CD14-positive monocyte (primary cell): Measurements from ENCODE around the gene EFHC2. TPM values are rescaled to one million over a fixed set of nuclear protein-coding genes. Genes with fewer than 3 reads are reported as not detected.

Experiments
- DNase-seq, 3 donors: peaks; one replicate each; pipeline ENCODE4 v3.0.0-alpha.2; 2011 to 2022
- H2AFZ ChIP-seq: 2 replicates; pipeline ENCODE4 v1.6.0; 2012; ENCODE audit warnings: mild to moderate bottlenecking, low read depth, low read length, inconsistent platforms; ENCODE audit not compliant: insufficient read depth, poor library complexity, severe bottlenecking
- H3K27ac ChIP-seq, 2 donors: 1 replicate in 1 of 2; 2 replicates in 1 of 2; pipeline ENCODE4 v1.5.1; 2012 to 2013; ENCODE audit warnings: low read length in 2 of 2, control low read depth in 1 of 2, inconsistent platforms in 1 of 2, low read depth in 1 of 2, mild to moderate bottlenecking in 1 of 2
- H3K27me3 ChIP-seq, 2 donors: one replicate each; pipeline versions ENCODE4 v1.6.0 to v1.6.1; 2011 to 2013; ENCODE audit warnings: low read length in 2 of 2; ENCODE audit not compliant: control insufficient read depth in 2 of 2, insufficient read depth in 2 of 2
- H3K36me3 ChIP-seq, 2 donors: replicated peaks in 1 of 2; 1 replicate in 1 of 2; 2 replicates in 1 of 2; pipeline versions ENCODE4 v1.5.1 to v1.6.1; 2012 to 2013; ENCODE audit warnings: low read length in 2 of 2, control low read depth in 1 of 2, inconsistent platforms in 1 of 2, mild to moderate bottlenecking in 1 of 2; ENCODE audit not compliant: insufficient read depth in 2 of 2, control insufficient read depth in 1 of 2
- H3K4me1 ChIP-seq, 2 donors: 1 replicate in 1 of 2; 2 replicates in 1 of 2; pipeline versions ENCODE4 v1.5.1 to v1.6.1; 2012 to 2013; ENCODE audit warnings: low read length in 2 of 2, control low read depth in 1 of 2, inconsistent platforms in 1 of 2, mild to moderate bottlenecking in 1 of 2, moderate library complexity in 1 of 2; ENCODE audit not compliant: insufficient read depth in 2 of 2, control insufficient read depth in 1 of 2
- H3K4me2 ChIP-seq: replicated peaks from 2 replicates; pipeline ENCODE3; 2012; ENCODE audit warnings: low read length, moderate library complexity, mild to moderate bottlenecking; ENCODE audit not compliant: poor library complexity, severe bottlenecking; ENCODE audit errors: extremely low read depth
- H3K4me3 ChIP-seq, 3 experiments: fragments of 200-600 bp in 1 of 3; sonication (generic) in 1 of 3; replicated peaks in 1 of 3; 1 replicate in 2 of 3; 2 replicates in 1 of 3; pipeline ENCODE4 v1.5.1; 2011 to 2013; ENCODE audit warnings: low read length in 3 of 3, mild to moderate bottlenecking in 3 of 3, control low read depth in 2 of 3, low read depth in 2 of 3, inconsistent platforms in 1 of 3, moderate library complexity in 1 of 3
- H3K79me2 ChIP-seq: 2 replicates; pipeline ENCODE4 v1.6.0; 2012; ENCODE audit warnings: mild to moderate bottlenecking, control low read depth, inconsistent platforms, low read length, moderate library complexity; ENCODE audit not compliant: insufficient read depth
- H3K9ac ChIP-seq: 2 replicates; pipeline ENCODE4 v1.6.0; 2017; ENCODE audit warnings: low read length, mild to moderate bottlenecking; ENCODE audit not compliant: insufficient read depth, poor library complexity, severe bottlenecking
- H3K9me3 ChIP-seq, 2 donors: replicated peaks in 1 of 2; 1 replicate in 1 of 2; 2 replicates in 1 of 2; pipeline versions ENCODE4 v1.5.1 to v1.6.1; 2012 to 2013; ENCODE audit warnings: low read length in 2 of 2, control low read depth in 1 of 2; ENCODE audit not compliant: control insufficient read depth in 1 of 2, insufficient read depth in 1 of 2
- H4K20me1 ChIP-seq: 2 replicates; pipeline ENCODE4 v1.6.0; 2012; ENCODE audit warnings: mild to moderate bottlenecking, low read length, control low read depth, moderate library complexity; ENCODE audit not compliant: insufficient read depth
- H3K27ac Mint-ChIP-seq, 7 donors: one replicate each; pipeline ENCODE4 v1.8.0; 2020; ENCODE audit warnings: mild to moderate bottlenecking in 7 of 7, mixed read lengths in 7 of 7, moderate library complexity in 6 of 7, inconsistent platforms in 2 of 7
- H3K27me3 Mint-ChIP-seq, 3 donors: one replicate each; pipeline ENCODE4 v1.8.0; 2021 to 2022; ENCODE audit warnings: low read depth in 3 of 3, mild to moderate bottlenecking in 3 of 3, mixed read lengths in 3 of 3, moderate library complexity in 3 of 3, inconsistent platforms in 1 of 3
- H3K36me3 Mint-ChIP-seq, 2 donors: one replicate each; pipeline ENCODE4 v1.8.0; 2020; ENCODE audit warnings: mixed read lengths in 2 of 2, inconsistent platforms in 1 of 2, mild to moderate bottlenecking in 1 of 2
- H3K4me1 Mint-ChIP-seq: one replicate; pipeline ENCODE4 v1.8.0; 2020; ENCODE audit warnings: mild to moderate bottlenecking, mixed read lengths
- H3K4me3 Mint-ChIP-seq, 2 donors: one replicate each; pipeline ENCODE4 v1.8.0; 2020; ENCODE audit warnings: mild to moderate bottlenecking in 2 of 2, mixed read lengths in 2 of 2, moderate library complexity in 1 of 2
- H3K9me3 Mint-ChIP-seq, 7 donors: one replicate each; pipeline ENCODE4 v1.8.0; 2020 to 2022; ENCODE audit warnings: mixed read lengths in 7 of 7, mild to moderate bottlenecking in 6 of 7, moderate library complexity in 6 of 7, inconsistent platforms in 2 of 7
- WGBS: methylation state at CpG from one replicate; pipeline ENCODE4 v1.1.5; 2013; ENCODE audit warnings: missing lambda C conversion rate; ENCODE audit not compliant: insufficient coverage; 5-methylcytosine and 5-hydroxymethylcytosine counted together
- intact Hi-C, 2 donors: fragments of 100-400 bp; cut with micrococcal nuclease; formaldehyde crosslinking; loops; one replicate each; pipeline versions ENCODE4 v1.15.0 to v1.15.1; 2023
- polyA plus RNA-seq, 3 donors: library from polyadenylated mRNA; depleted of rRNA in 1 of 3; unstranded in 2 of 3; stranded (reverse) in 1 of 3; fragments of 300-500 nt in 2 of 3; fragments of >200 nt in 1 of 3; fragmentation: Illumina TruSeq in 2 of 3; gene quantifications; 1 replicate in 2 of 3; 2 replicates in 1 of 3; pipeline ENCODE4 v1.2.3, GENCODE V29; 2012 to 2021
- TF ChIP-seq, protein P1 (sequence below): fragments of 200-600 bp; IDR thresholded peaks from one replicate; pipeline ENCODE4 v1.8.0; 2022; ENCODE audit warnings: antibody characterized with exemption, mild to moderate bottlenecking

The EFHC2 gene
- polyA plus RNA-seq, 3 donors: 0.05 to 0.22 TPM; not detected in 1

DNA sequence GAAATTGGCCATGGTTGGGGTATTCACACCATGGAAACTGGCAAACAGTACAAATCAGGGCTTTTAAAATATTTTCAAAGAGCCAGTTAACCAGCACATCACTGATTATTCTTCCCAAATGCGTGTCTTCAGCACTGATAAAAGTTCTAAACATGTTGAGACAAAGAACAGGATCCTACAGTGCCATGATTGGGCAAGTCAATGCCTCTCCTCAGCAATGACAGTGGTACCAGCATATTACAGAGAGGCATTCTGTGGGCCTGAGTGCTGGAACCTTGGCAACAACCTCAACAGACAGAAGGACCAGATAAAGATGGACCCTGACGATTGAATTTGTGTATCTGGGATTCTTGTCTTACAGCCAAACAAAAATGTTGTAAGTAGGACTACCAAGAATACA is 108.9 kb downstream of the EFHC2 start:
- Histone ChIP-seq H3K9me3 (no peaks in the 10 kb centered on the region), H3K4me1 (no peaks in the 10 kb centered on the region)

DNA sequence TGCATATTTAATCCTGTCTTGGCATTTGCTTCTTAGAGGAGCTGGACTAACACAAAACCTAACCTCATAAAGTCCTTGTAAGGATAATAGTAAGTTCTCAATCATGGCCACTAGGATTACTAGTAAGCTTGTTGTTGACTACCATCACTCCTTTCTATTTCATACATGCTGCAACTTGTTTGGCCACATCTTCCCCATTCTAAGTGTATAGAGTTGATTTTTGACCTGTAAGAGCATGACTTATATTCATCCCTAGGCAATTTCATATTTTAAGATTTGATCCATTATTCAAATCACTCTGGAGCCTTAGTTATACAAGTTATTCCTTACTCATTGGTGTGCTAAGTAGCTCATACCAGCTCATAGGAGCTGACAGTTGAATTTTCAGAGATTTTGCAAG is 109.4 kb downstream of the EFHC2 start:
- Histone ChIP-seq H4K20me1 (no peaks in the 10 kb centered on the region), H3K4me3 (no peak overlapping the region), H3K79me2 (no peaks in the 10 kb centered on the region), H3K27ac (no peak overlapping the region), H2AFZ (no peak overlapping the region), H3K9me3 (no peaks in the 10 kb centered on the region), H3K27me3 (peaks cover 0 to 17% of the 10 kb centered on the region in 2 donors), H3K36me3 (no peaks in the 10 kb centered on the region), H3K9ac (no peak overlapping the region), H3K4me1 (no peaks in the 10 kb centered on the region), H3K4me2 (no peak overlapping the region)
- Mint-ChIP-seq H3K9me3 (no peaks in the 10 kb centered on the region), H3K27ac (no peak overlapping the region), H3K4me1 (no peaks in the 10 kb centered on the region), H3K36me3 (no peaks in the 10 kb centered on the region), H3K27me3 (peaks cover 5 to 19% (median 5%) of the 10 kb centered on the region in 3 donors), H3K4me3 (no peak overlapping the region)
- no peak for DNase-seq
- intact Hi-C loops: no loop called here
- TF ChIP-seq, protein P1, sequence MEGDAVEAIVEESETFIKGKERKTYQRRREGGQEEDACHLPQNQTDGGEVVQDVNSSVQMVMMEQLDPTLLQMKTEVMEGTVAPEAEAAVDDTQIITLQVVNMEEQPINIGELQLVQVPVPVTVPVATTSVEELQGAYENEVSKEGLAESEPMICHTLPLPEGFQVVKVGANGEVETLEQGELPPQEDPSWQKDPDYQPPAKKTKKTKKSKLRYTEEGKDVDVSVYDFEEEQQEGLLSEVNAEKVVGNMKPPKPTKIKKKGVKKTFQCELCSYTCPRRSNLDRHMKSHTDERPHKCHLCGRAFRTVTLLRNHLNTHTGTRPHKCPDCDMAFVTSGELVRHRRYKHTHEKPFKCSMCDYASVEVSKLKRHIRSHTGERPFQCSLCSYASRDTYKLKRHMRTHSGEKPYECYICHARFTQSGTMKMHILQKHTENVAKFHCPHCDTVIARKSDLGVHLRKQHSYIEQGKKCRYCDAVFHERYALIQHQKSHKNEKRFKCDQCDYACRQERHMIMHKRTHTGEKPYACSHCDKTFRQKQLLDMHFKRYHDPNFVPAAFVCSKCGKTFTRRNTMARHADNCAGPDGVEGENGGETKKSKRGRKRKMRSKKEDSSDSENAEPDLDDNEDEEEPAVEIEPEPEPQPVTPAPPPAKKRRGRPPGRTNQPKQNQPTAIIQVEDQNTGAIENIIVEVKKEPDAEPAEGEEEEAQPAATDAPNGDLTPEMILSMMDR: no peak

More for the DNA sequence above, 108.9 kb downstream of the EFHC2 start:
- Histone ChIP-seq H3K4me3 (no peak overlapping the region), H2AFZ (no peak overlapping the region), H4K20me1 (no peaks in the 10 kb centered on the region), H3K9ac (no peak overlapping the region), H3K36me3 (no peaks in the 10 kb centered on the region), H3K27me3 (peaks cover 0 to 15% of the 10 kb centered on the region in 2 donors), H3K27ac (no peak overlapping the region), H3K4me2 (no peak overlapping the region), H3K79me2 (no peaks in the 10 kb centered on the region)
- intact Hi-C loops: no loop called here
- no peaks in the 10 kb centered on the region for H3K36me3 Mint-ChIP-seq
- no peaks in the 10 kb centered on the region for H3K9me3 Mint-ChIP-seq
- H3K27ac Mint-ChIP-seq: no peak overlapping the region
- WGBS: no CpG with 5 or more reads among the region's 2 CpGs
- H3K4me1 Mint-ChIP-seq: no peaks in the 10 kb centered on the region
- no peak for DNase-seq
- peaks cover 5 to 17% (median 5%) of the 10 kb centered on the region in 3 donors for H3K27me3 Mint-ChIP-seq
- TF ChIP-seq, protein P1: no peak
- no peak overlapping the region for H3K4me3 Mint-ChIP-seq
